ENCODE measurements around the gene LIX1L. TPM values are rescaled to one million over a fixed set of nuclear protein-coding genes. Genes with fewer than 3 reads are reported as not detected.

Gene LIX1L
- total RNA-seq, 1 experiment from 2014 or later = 12.4 TPM

DNA sequence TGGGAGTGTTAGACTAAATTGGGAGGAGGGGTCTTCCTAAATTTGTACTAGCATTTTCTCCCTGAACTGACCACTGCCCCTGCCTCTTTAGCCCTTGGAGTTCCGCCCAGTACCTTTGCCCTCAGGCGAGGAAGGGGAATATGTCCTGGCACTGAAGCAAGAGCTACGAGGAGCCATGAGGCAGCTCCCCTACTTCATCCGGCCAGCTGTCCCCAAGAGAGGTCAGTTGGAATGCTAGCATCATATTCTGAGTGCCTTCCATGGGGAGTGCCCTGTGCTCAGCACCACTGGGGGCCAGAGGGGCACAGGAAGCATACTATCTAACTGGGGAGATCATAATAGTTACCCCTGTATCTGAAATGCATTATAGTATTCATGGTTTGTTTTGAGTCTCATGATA is 17.4 kb upstream of the LIX1L start:
- H3K4me3 ChIP-seq (replicated peaks in 1 of 2; ENCODE audit: low read depth in 1 of 2, low read length in 2 of 2) = no peak overlapping the region
- no peak overlapping the region for H3K9ac ChIP-seq (ENCODE audit: low read length)
- ATAC-seq (no peak), DNase-seq (ENCODE audit: low read depth, low spot score) (no peak)
- ChIA-PET CTCF (no interaction called here), RAD21 (ENCODE audit: low non-redundant PET in 1 of 2, low total read pairs in 2 of 2, uncharacterized antibody in 2 of 2, unreplicated experiment in 2 of 2) (no interaction called here), POLR2A (no interaction called here)
- no peak overlapping the region for H3K27ac ChIP-seq (ENCODE audit: low read depth, low read length)
- no peak overlapping the region for H3K4me2 ChIP-seq (ENCODE audit: low read length)
- H3K27me3 ChIP-seq (ENCODE audit: insufficient read depth, low read length) = no peaks in the 10 kb centered on the region
- intact Hi-C loops (cut with micrococcal nuclease) = loop anchor here (5.0 kb wide), 1 partner anchor 83 kb away; no protein-coding TSS in a partner anchor
- no TSS peak for BruUV-seq (replicated peaks)
- H3K9me2 ChIP-seq (ENCODE audit: insufficient read depth) = no peaks in the 10 kb centered on the region
- H3K4me1 ChIP-seq (ENCODE audit: control insufficient read depth in 1 of 2, insufficient read depth in 2 of 2, low read length in 2 of 2) = peaks cover 24 to 32% of the 10 kb centered on the region in 2 experiments
- TF ChIP-seq FOSL1 (IDR thresholded peaks at IDR 0.05; ENCODE audit: low read depth) (no peak), EGR1 (IDR thresholded peaks at IDR 0.05; ENCODE audit: low read depth) (no peak), JUND (IDR thresholded peaks at IDR 0.05) (no peak), TCF7L2 (IDR thresholded peaks at IDR 0.05; ENCODE audit: borderline replicate concordance, extremely low read depth, insufficient read depth, insufficient read length) (no peak)
- TF ChIP-seq, protein P1, sequence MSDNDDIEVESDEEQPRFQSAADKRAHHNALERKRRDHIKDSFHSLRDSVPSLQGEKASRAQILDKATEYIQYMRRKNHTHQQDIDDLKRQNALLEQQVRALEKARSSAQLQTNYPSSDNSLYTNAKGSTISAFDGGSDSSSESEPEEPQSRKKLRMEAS (IDR thresholded peaks at IDR 0.05) = no peak
- TF ChIP-seq, protein P2, sequence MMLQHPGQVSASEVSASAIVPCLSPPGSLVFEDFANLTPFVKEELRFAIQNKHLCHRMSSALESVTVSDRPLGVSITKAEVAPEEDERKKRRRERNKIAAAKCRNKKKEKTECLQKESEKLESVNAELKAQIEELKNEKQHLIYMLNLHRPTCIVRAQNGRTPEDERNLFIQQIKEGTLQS (IDR thresholded peaks at IDR 0.05) = no peak
- H3K36me3 ChIP-seq (ENCODE audit: control insufficient read depth in 1 of 2, insufficient read depth in 2 of 2, low read length in 2 of 2) = no peaks in the 10 kb centered on the region
- H2AFZ ChIP-seq (ENCODE audit: low read depth, low read length, poor library complexity, severe bottlenecking) = no peak overlapping the region
- no peaks in the 10 kb centered on the region for H3K79me2 ChIP-seq (ENCODE audit: insufficient read depth, low read length)
- no peaks in the 10 kb centered on the region for H4K20me1 ChIP-seq (ENCODE audit: insufficient read depth)
- H3K9me3 ChIP-seq (ENCODE audit: control insufficient read depth in 1 of 2, insufficient read depth in 1 of 2, low read depth in 1 of 2, low read length in 2 of 2) = no peaks in the 10 kb centered on the region

DNA sequence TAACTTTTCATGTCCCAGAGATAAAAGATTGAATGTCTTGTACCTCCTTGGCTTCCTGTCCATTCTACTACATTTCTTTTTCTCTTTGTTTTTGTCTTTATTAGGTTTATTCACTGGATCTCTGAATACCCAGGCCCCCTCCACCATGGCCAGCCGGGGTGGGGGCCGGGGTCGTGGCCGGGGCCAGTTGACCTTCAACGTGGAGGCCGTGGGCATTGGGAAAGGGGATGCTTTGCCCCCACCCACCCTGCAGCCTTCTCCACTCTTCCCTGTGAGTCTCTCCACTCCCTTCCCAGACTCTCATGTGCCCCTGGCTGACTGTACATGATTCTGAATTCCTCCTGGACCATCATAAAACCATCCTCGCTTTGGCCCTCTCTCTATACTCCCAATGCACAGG is 16.9 kb upstream of the LIX1L start:
- CTCF ChIA-PET = no interaction called here
- Histone ChIP-seq H3K27ac (ENCODE audit: low read depth, low read length) (no peak overlapping the region), H3K9me2 (ENCODE audit: insufficient read depth) (no peaks in the 10 kb centered on the region), H3K4me2 (ENCODE audit: low read length) (no peak overlapping the region), H3K9me3 (ENCODE audit: control insufficient read depth in 1 of 2, insufficient read depth in 1 of 2, low read depth in 1 of 2, low read length in 2 of 2) (no peaks in the 10 kb centered on the region), H2AFZ (ENCODE audit: low read depth, low read length, poor library complexity, severe bottlenecking) (no peak overlapping the region), H4K20me1 (ENCODE audit: insufficient read depth) (no peaks in the 10 kb centered on the region), H3K4me3 (replicated peaks in 1 of 2; ENCODE audit: low read depth in 1 of 2, low read length in 2 of 2) (no peak overlapping the region), H3K4me1 (ENCODE audit: control insufficient read depth in 1 of 2, insufficient read depth in 2 of 2, low read length in 2 of 2) (peaks cover 19 to 27% of the 10 kb centered on the region in 2 experiments), H3K36me3 (ENCODE audit: control insufficient read depth in 1 of 2, insufficient read depth in 2 of 2, low read length in 2 of 2) (no peaks in the 10 kb centered on the region), H3K27me3 (ENCODE audit: insufficient read depth, low read length) (no peaks in the 10 kb centered on the region), H3K79me2 (ENCODE audit: insufficient read depth, low read length) (no peaks in the 10 kb centered on the region), H3K9ac (ENCODE audit: low read length) (no peak overlapping the region)
- POLR2A ChIA-PET = no interaction called here
- no peak for ATAC-seq
- RAD21 ChIA-PET (ENCODE audit: low non-redundant PET in 1 of 2, low total read pairs in 2 of 2, uncharacterized antibody in 2 of 2, unreplicated experiment in 2 of 2) = no interaction called here
- no peak for TF ChIP-seq FOSL1 (IDR thresholded peaks at IDR 0.05; ENCODE audit: low read depth)
- no peak for TF ChIP-seq POLR2AphosphoS5 (IDR thresholded peaks at IDR 0.05; ENCODE audit: low read depth, low read length)
- no peak for TF ChIP-seq EGR1 (IDR thresholded peaks at IDR 0.05; ENCODE audit: low read depth)
- intact Hi-C loops (cut with micrococcal nuclease) = loop anchor here (5.0 kb wide), 1 partner anchor 82 kb away; no protein-coding TSS in a partner anchor
- BruUV-seq (replicated peaks) = no TSS peak
- no peak for DNase-seq (ENCODE audit: low read depth, low spot score)

All from HCT116 (cell line).